ENCODE measurements around the gene PCDHAC1. TPM values are rescaled to one million over a fixed set of nuclear protein-coding genes. Genes with fewer than 3 reads are reported as not detected.

Gene PCDHAC1
- total and polyA plus RNA-seq, 8 donors, result 0.34 to 2.0 (median 1.4) TPM

- Histone ChIP-seq H3K4me1 (no peaks in the 10 kb centered on the region), H3K36me3 (no peaks in the 10 kb centered on the region), H3K27ac (no peak overlapping the region), H3K9me3 (no peaks in the 10 kb centered on the region), H3K27me3 (no peaks in the 10 kb centered on the region), H3K4me3 (no peak overlapping the region)
- DNase-seq (no peak), FAIRE-seq (no peak), ATAC-seq (no peak)
- 89 to 96% methylated on average over 1 of the region's 1 CpG for WGBS, 2 donors
- intact Hi-C loops (cut with DNase I), result no loop called here
- TF ChIP-seq, protein P1, sequence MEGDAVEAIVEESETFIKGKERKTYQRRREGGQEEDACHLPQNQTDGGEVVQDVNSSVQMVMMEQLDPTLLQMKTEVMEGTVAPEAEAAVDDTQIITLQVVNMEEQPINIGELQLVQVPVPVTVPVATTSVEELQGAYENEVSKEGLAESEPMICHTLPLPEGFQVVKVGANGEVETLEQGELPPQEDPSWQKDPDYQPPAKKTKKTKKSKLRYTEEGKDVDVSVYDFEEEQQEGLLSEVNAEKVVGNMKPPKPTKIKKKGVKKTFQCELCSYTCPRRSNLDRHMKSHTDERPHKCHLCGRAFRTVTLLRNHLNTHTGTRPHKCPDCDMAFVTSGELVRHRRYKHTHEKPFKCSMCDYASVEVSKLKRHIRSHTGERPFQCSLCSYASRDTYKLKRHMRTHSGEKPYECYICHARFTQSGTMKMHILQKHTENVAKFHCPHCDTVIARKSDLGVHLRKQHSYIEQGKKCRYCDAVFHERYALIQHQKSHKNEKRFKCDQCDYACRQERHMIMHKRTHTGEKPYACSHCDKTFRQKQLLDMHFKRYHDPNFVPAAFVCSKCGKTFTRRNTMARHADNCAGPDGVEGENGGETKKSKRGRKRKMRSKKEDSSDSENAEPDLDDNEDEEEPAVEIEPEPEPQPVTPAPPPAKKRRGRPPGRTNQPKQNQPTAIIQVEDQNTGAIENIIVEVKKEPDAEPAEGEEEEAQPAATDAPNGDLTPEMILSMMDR (IDR thresholded peaks at IDR 0.05), result no peak
These were observed 52.9 kb downstream of the PCDHAC1 start for GRCh38 chr5:140978983-140979382.

Other genes starting within 250 kb of the PCDHAC1 start
- 10 to 100 TPM; 24.7 to 34.7 (median 30.1) TPM for gene HARS1, start 234.9 kb upstream of the PCDHAC1 start, total RNA-seq
- gene HARS1, start 234.9 kb upstream of the PCDHAC1 start, polyA plus RNA-seq, result 10 to 100 TPM; 46.8 to 47.8 TPM
- gene HARS2, start 234.8 kb upstream of the PCDHAC1 start, total RNA-seq, result 10 to 100 TPM in 1 of 6 donors, 1 to 10 TPM in 5; 5.9 to 15.9 (median 8.6) TPM
- gene HARS2, start 234.8 kb upstream of the PCDHAC1 start, polyA plus RNA-seq, result 10 to 100 TPM; 12.4 to 23.6 TPM
- gene ZMAT2, start 225.9 kb upstream of the PCDHAC1 start, total RNA-seq, result 10 to 100 TPM; 10.5 to 28.0 (median 15.8) TPM
- gene ZMAT2, start 225.9 kb upstream of the PCDHAC1 start, polyA plus RNA-seq, result 10 to 100 TPM; 21.2 to 42.9 TPM
- gene PCDHA1, start 140.2 kb upstream of the PCDHAC1 start, total RNA-seq, result under 1 TPM in 4 of 6 donors, not detected in 2; 0.03 to 0.13 (median 0.09) TPM
- gene PCDHA1, start 140.2 kb upstream of the PCDHAC1 start, polyA plus RNA-seq, result under 1 TPM; 0.04 to 0.47 TPM
- gene PCDHA2, start 131.4 kb upstream of the PCDHAC1 start, total RNA-seq, result under 1 TPM in 5 of 6 donors, not detected in 1; 0.08 to 0.31 (median 0.12) TPM
- under 1 TPM; 0.19 to 0.40 TPM for gene PCDHA2, start 131.4 kb upstream of the PCDHAC1 start, polyA plus RNA-seq
- under 1 TPM; 0.24 to 0.79 (median 0.50) TPM for gene PCDHA3, start 125.2 kb upstream of the PCDHAC1 start, total RNA-seq
- gene PCDHA3, start 125.2 kb upstream of the PCDHAC1 start, polyA plus RNA-seq, result 1 to 10 TPM in 1 of 2 donors, under 1 TPM in 1; 0.27 to 1.2 TPM
- gene PCDHA4, start 119.2 kb upstream of the PCDHAC1 start, total RNA-seq, result 1 to 10 TPM in 4 of 6 donors, under 1 TPM in 2; 0.74 to 3.1 (median 1.5) TPM
- under 1 TPM; 0.53 to 0.70 TPM for gene PCDHA4, start 119.2 kb upstream of the PCDHAC1 start, polyA plus RNA-seq
- gene PCDHA5, start 104.7 kb upstream of the PCDHAC1 start, total RNA-seq, result under 1 TPM; 0.24 to 0.92 (median 0.48) TPM
- gene PCDHA5, start 104.7 kb upstream of the PCDHAC1 start, polyA plus RNA-seq, result under 1 TPM; 0.80 to 0.96 TPM
- 1 to 10 TPM in 4 of 6 donors, under 1 TPM in 2; 0.31 to 1.7 (median 1.1) TPM for gene PCDHA6, start 98.3 kb upstream of the PCDHAC1 start, total RNA-seq
- 1 to 10 TPM in 1 of 2 donors, under 1 TPM in 1; 0.42 to 1.6 TPM for gene PCDHA6, start 98.3 kb upstream of the PCDHAC1 start, polyA plus RNA-seq
- under 1 TPM; 0.19 to 0.84 (median 0.44) TPM for gene PCDHA7, start 92.0 kb upstream of the PCDHAC1 start, total RNA-seq
- under 1 TPM; 0.49 to 0.96 TPM for gene PCDHA7, start 92.0 kb upstream of the PCDHAC1 start, polyA plus RNA-seq
- under 1 TPM; 0.08 to 0.76 (median 0.41) TPM for gene PCDHA8, start 85.1 kb upstream of the PCDHAC1 start, total RNA-seq
- under 1 TPM; 0.30 to 0.40 TPM for gene PCDHA8, start 85.1 kb upstream of the PCDHAC1 start, polyA plus RNA-seq
- under 1 TPM; 0.12 to 0.55 (median 0.23) TPM for gene PCDHA9, start 77.9 kb upstream of the PCDHAC1 start, total RNA-seq
- under 1 TPM in 1 of 2 donors, not detected in 1; 0.19 TPM for gene PCDHA9, start 77.9 kb upstream of the PCDHAC1 start, polyA plus RNA-seq
- gene PCDHA10, start 70.4 kb upstream of the PCDHAC1 start, total RNA-seq, result 1 to 10 TPM; 1.4 to 6.7 (median 3.1) TPM
- gene PCDHA10, start 70.4 kb upstream of the PCDHAC1 start, polyA plus RNA-seq, result under 1 TPM; 0.16 to 0.34 TPM
- gene PCDHA11, start 57.3 kb upstream of the PCDHAC1 start, total RNA-seq, result 1 to 10 TPM in 4 of 6 donors, under 1 TPM in 2; 0.78 to 1.6 (median 1.2) TPM
- gene PCDHA11, start 57.3 kb upstream of the PCDHAC1 start, polyA plus RNA-seq, result under 1 TPM; 0.34 to 0.35 TPM
- gene PCDHA12, start 51.0 kb upstream of the PCDHAC1 start, total RNA-seq, result 1 to 10 TPM in 4 of 6 donors, under 1 TPM in 2; 0.75 to 1.5 (median 1.3) TPM
- gene PCDHA12, start 51.0 kb upstream of the PCDHAC1 start, polyA plus RNA-seq, result under 1 TPM; 0.42 to 0.54 TPM
- gene PCDHA13, start 44.2 kb upstream of the PCDHAC1 start, total RNA-seq, result 1 to 10 TPM in 3 of 6 donors, under 1 TPM in 3; 0.63 to 2.0 (median 1.2) TPM
- gene PCDHA13, start 44.2 kb upstream of the PCDHAC1 start, polyA plus RNA-seq, result under 1 TPM; 0.27 to 0.35 TPM
- 1 to 10 TPM in 1 of 6 donors, under 1 TPM in 5; 0.37 to 1.1 (median 0.68) TPM for gene PCDHAC2, start 40.2 kb downstream of the PCDHAC1 start, total RNA-seq
- under 1 TPM; 0.08 to 0.73 TPM for gene PCDHAC2, start 40.2 kb downstream of the PCDHAC1 start, polyA plus RNA-seq
- gene PCDHB1, start 125.1 kb downstream of the PCDHAC1 start, total RNA-seq, result under 1 TPM; 0.09 to 0.35 (median 0.14) TPM
- under 1 TPM; 0.02 to 0.08 TPM for gene PCDHB1, start 125.1 kb downstream of the PCDHAC1 start, polyA plus RNA-seq
- 1 to 10 TPM in 2 of 6 donors, under 1 TPM in 4; 0.56 to 2.2 (median 0.62) TPM for gene PCDHB2, start 168.3 kb downstream of the PCDHAC1 start, total RNA-seq
- under 1 TPM; 0.23 to 0.70 TPM for gene PCDHB2, start 168.3 kb downstream of the PCDHAC1 start, polyA plus RNA-seq
- 1 to 10 TPM in 3 of 6 donors, under 1 TPM in 3; 0.41 to 2.2 (median 1.0) TPM for gene PCDHB3, start 174.2 kb downstream of the PCDHAC1 start, total RNA-seq
- gene PCDHB3, start 174.2 kb downstream of the PCDHAC1 start, polyA plus RNA-seq, result 1 to 10 TPM in 1 of 2 donors, under 1 TPM in 1; 0.42 to 1.4 TPM
- gene PCDHB4, start 195.5 kb downstream of the PCDHAC1 start, total RNA-seq, result 1 to 10 TPM; 3.3 to 7.2 (median 4.5) TPM
- 1 to 10 TPM; 1.2 to 5.1 TPM for gene PCDHB4, start 195.5 kb downstream of the PCDHAC1 start, polyA plus RNA-seq
- 1 to 10 TPM; 2.4 to 6.7 (median 4.6) TPM for gene PCDHB5, start 208.9 kb downstream of the PCDHAC1 start, total RNA-seq
- 1 to 10 TPM; 2.3 to 3.6 TPM for gene PCDHB5, start 208.9 kb downstream of the PCDHAC1 start, polyA plus RNA-seq
- under 1 TPM; 0.31 to 0.55 (median 0.45) TPM for gene PCDHB6, start 223.8 kb downstream of the PCDHAC1 start, total RNA-seq
- gene PCDHB6, start 223.8 kb downstream of the PCDHAC1 start, polyA plus RNA-seq, result under 1 TPM; 0.46 to 0.52 TPM
- under 1 TPM; 0.23 to 0.70 (median 0.45) TPM for gene PCDHB7, start 246.3 kb downstream of the PCDHAC1 start, total RNA-seq
- gene PCDHB7, start 246.3 kb downstream of the PCDHAC1 start, polyA plus RNA-seq, result under 1 TPM; 0.15 to 0.49 TPM